ENCODE measurements around the gene POLR2B. TPM values are rescaled to one million over a fixed set of nuclear protein-coding genes. Genes with fewer than 3 reads are reported as not detected.
"Not testable (repeated sequence)": the region's sequence is repeated elsewhere in the genome, so short reads cannot be mapped to it uniquely, and the experiment has no call there.

Gene POLR2B
- total RNA-seq, 4 donors from 2014 or later, result 82.4 to 128 (median 110) TPM

- 58% methylated on average over 5 of the region's 5 CpGs; no CpG with 5 or more reads in 1 of the 2 donors for WGBS, 2 donors (ENCODE audit: low coverage in 1 of 2)
- no peaks in the 10 kb centered on the region for H3K9me3 ChIP-seq
- no peaks in the 10 kb centered on the region for H3K27me3 ChIP-seq
- no peak overlapping the region for H3K4me3 ChIP-seq
- peak overlapping the region; percentile 51 to 81 (median 68) for H3K27ac ChIP-seq
- peaks cover 13 to 86% (median 23%) of the 10 kb centered on the region in 3 donors for H3K4me1 ChIP-seq
- peak; percentile 31 for ATAC-seq
- no peak for TF ChIP-seq EP300 (IDR thresholded peaks at IDR 0.05)
- no peak for TF ChIP-seq POLR2A (IDR thresholded peaks at IDR 0.05)
- TF ChIP-seq POLR2AphosphoS5 (IDR thresholded peaks at IDR 0.05), result no peak
- TF ChIP-seq CTCF (IDR thresholded peaks at IDR 0.05), result no peak
- peaks cover 0 to 12% of the 10 kb centered on the region in 2 donors for H3K36me3 ChIP-seq
Measured at GRCh38 chr4:57042711-57043169, 64.0 kb downstream of the POLR2B start.

GRCh38 chr4:57043347-57044251 is 64.9 kb downstream of the POLR2B start:
- Histone ChIP-seq H3K27ac (peak overlapping the region; percentile 2 to 81 (median 68)), H3K4me3 (no peak overlapping the region), H3K9me3 (no peaks in the 10 kb centered on the region), H3K27me3 (no peaks in the 10 kb centered on the region), H3K36me3 (peaks cover 0 to 8% of the 10 kb centered on the region in 2 donors), H3K4me1 (peaks cover 13 to 81% (median 19%) of the 10 kb centered on the region in 3 donors)
- peak; percentile 52 for ATAC-seq
- no peak for TF ChIP-seq EP300 (IDR thresholded peaks at IDR 0.05)
- TF ChIP-seq CTCF (IDR thresholded peaks at IDR 0.05), result no peak
- TF ChIP-seq POLR2A (IDR thresholded peaks at IDR 0.05), result no peak
- TF ChIP-seq POLR2AphosphoS5 (IDR thresholded peaks at IDR 0.05), result no peak
- WGBS, 2 donors (ENCODE audit: low coverage in 1 of 2), result 35 to 83% methylated on average over 1 to 4 of the region's 6 CpGs

GRCh38 chr4:57044279-57044678 is 65.6 kb downstream of the POLR2B start:
- Histone ChIP-seq H3K27me3 (no peaks in the 10 kb centered on the region), H3K36me3 (peaks cover 0 to 6% of the 10 kb centered on the region in 2 donors), H3K9me3 (no peaks in the 10 kb centered on the region), H3K4me3 (no peak overlapping the region), H3K27ac (peak overlapping the region in 3 of 4 donors; percentile 65 to 81 (median 71)), H3K4me1 (peaks cover 13 to 84% (median 19%) of the 10 kb centered on the region in 3 donors)
- no peak for ATAC-seq
- WGBS, 2 donors (ENCODE audit: low coverage in 1 of 2), result 43% methylated on average over 1 of the region's 1 CpG; no CpG with 5 or more reads in 1 of the 2 donors
- TF ChIP-seq POLR2AphosphoS5 (IDR thresholded peaks at IDR 0.05), result no peak
- no peak for TF ChIP-seq CTCF (IDR thresholded peaks at IDR 0.05)
- no peak for TF ChIP-seq EP300 (IDR thresholded peaks at IDR 0.05)
- TF ChIP-seq POLR2A (IDR thresholded peaks at IDR 0.05), result no peak

- Histone ChIP-seq H3K4me1 (peaks cover 13 to 86% (median 19%) of the 10 kb centered on the region in 3 donors), H3K9me3 (no peaks in the 10 kb centered on the region), H3K27ac (peak overlapping the region in 3 of 4 donors; percentile 61 to 71 (median 65)), H3K36me3 (peaks cover 0 to 6% of the 10 kb centered on the region in 2 donors), H3K4me3 (no peak overlapping the region), H3K27me3 (no peaks in the 10 kb centered on the region)
- no peak for ATAC-seq
- TF ChIP-seq POLR2AphosphoS5 (IDR thresholded peaks at IDR 0.05) (no peak), POLR2A (IDR thresholded peaks at IDR 0.05) (no peak), EP300 (IDR thresholded peaks at IDR 0.05) (no peak), CTCF (IDR thresholded peaks at IDR 0.05) (no peak)
- WGBS, 2 donors (ENCODE audit: low coverage in 1 of 2), result 92% methylated on average over 1 of the region's 1 CpG; no CpG with 5 or more reads in 1 of the 2 donors
Measured at GRCh38 chr4:57044996-57045395, 66.3 kb downstream of the POLR2B start.

GRCh38 chr4:57047046-57047445 is 68.3 kb downstream of the POLR2B start:
- not testable (repeated sequence) for ATAC-seq, H3K27me3 ChIP-seq, H3K36me3 ChIP-seq, H3K4me3 ChIP-seq, H3K9me3 ChIP-seq
- Histone ChIP-seq H3K4me1 (peaks cover 13 to 82% (median 19%) of the 10 kb centered on the region in 3 donors), H3K27ac (peak overlapping the region in 1 of 4 donors; percentile 41)
- WGBS, 2 donors (ENCODE audit: low coverage in 1 of 2), result 93 to 100% methylated on average over 3 to 4 of the region's 6 CpGs
